ENCODE data around the gene DISC1. TPM values are rescaled to one million over a fixed set of nuclear protein-coding genes. Genes with fewer than 3 reads are reported as not detected.

DISC1 gene
- total RNA-seq, 2 experiments from 2014 or later: 3.5 to 5.0 TPM

GRCh38 chr1:231936983-231937775 lies 310.6 kb downstream of the DISC1 start:
- no peak for TF ChIP-seq CTCF (IDR thresholded peaks at IDR 0.05)
- Mint-ChIP-seq H3K27ac (no peak overlapping the region), H3K4me1 (ENCODE audit: low read depth) (no peaks in the 10 kb centered on the region), H3K27me3 (no peaks in the 10 kb centered on the region), H3K36me3 (ENCODE audit: low read depth) (peaks cover 2% of the 10 kb centered on the region), H3K4me3 (no peak overlapping the region), H3K9me3 (no peaks in the 10 kb centered on the region)
- CTCF ChIA-PET: interaction anchor here (1.9 kb wide), 1 partner anchor 70 kb away, joined by 6 read pairs; no protein-coding TSS in a partner anchor
- intact Hi-C loops (cut with micrococcal nuclease): no loop called here
- DNase-seq: no peak
- no peak for ATAC-seq
- POLR2A ChIA-PET: no interaction called here

GRCh38 chr1:231938211-231938610 lies 311.6 kb downstream of the DISC1 start:
- Mint-ChIP-seq H3K4me1 (ENCODE audit: low read depth) (no peaks in the 10 kb centered on the region), H3K36me3 (ENCODE audit: low read depth) (peaks cover 4% of the 10 kb centered on the region), H3K9me3 (peaks cover 1% of the 10 kb centered on the region), H3K4me3 (no peak overlapping the region), H3K27ac (no peak overlapping the region), H3K27me3 (no peaks in the 10 kb centered on the region)
- ChIA-PET CTCF (interaction anchor here (1.9 kb wide), 1 partner anchor 71 kb away, joined by 6 read pairs; no protein-coding TSS in a partner anchor), POLR2A (no interaction called here)
- DNase-seq: no peak
- intact Hi-C loops (cut with micrococcal nuclease): no loop called here
- ATAC-seq: no peak
- no peak for TF ChIP-seq CTCF (IDR thresholded peaks at IDR 0.05)

GRCh38 chr1:231938711-231939110 lies 312.1 kb downstream of the DISC1 start:
- DNase-seq: no peak
- ATAC-seq: no peak
- Mint-ChIP-seq H3K4me1 (ENCODE audit: low read depth) (no peaks in the 10 kb centered on the region), H3K27me3 (no peaks in the 10 kb centered on the region), H3K9me3 (peaks cover 1% of the 10 kb centered on the region), H3K4me3 (no peak overlapping the region), H3K36me3 (ENCODE audit: low read depth) (peaks cover 4% of the 10 kb centered on the region), H3K27ac (no peak overlapping the region)
- TF ChIP-seq CTCF (IDR thresholded peaks at IDR 0.05): no peak
- ChIA-PET CTCF (no interaction called here), POLR2A (no interaction called here)
- intact Hi-C loops (cut with micrococcal nuclease): no loop called here

GRCh38 chr1:231939118-231939517 lies 312.5 kb downstream of the DISC1 start:
- Mint-ChIP-seq H3K27ac (no peak overlapping the region), H3K27me3 (no peaks in the 10 kb centered on the region), H3K4me1 (ENCODE audit: low read depth) (no peaks in the 10 kb centered on the region), H3K36me3 (ENCODE audit: low read depth) (peaks cover 4% of the 10 kb centered on the region), H3K4me3 (no peak overlapping the region), H3K9me3 (peaks cover 1% of the 10 kb centered on the region)
- ATAC-seq (no peak), DNase-seq (no peak)
- no peak for TF ChIP-seq CTCF (IDR thresholded peaks at IDR 0.05)
- CTCF ChIA-PET: no interaction called here
- POLR2A ChIA-PET: interaction anchor here (0.6 kb wide), 1 partner anchor 685 kb away, joined by 3 read pairs; no protein-coding TSS in a partner anchor
- intact Hi-C loops (cut with micrococcal nuclease): no loop called here

- H3K36me3 Mint-ChIP-seq (ENCODE audit: low read depth): peaks cover 4% of the 10 kb centered on the region
- no peaks in the 10 kb centered on the region for H3K4me1 Mint-ChIP-seq (ENCODE audit: low read depth)
- no peak overlapping the region for H3K4me3 Mint-ChIP-seq
- no peaks in the 10 kb centered on the region for H3K27me3 Mint-ChIP-seq
- CTCF ChIA-PET: no interaction called here
- no peak overlapping the region for H3K27ac Mint-ChIP-seq
- TF ChIP-seq CTCF (IDR thresholded peaks at IDR 0.05): no peak
- intact Hi-C loops (cut with micrococcal nuclease): no loop called here
- peaks cover 1% of the 10 kb centered on the region for H3K9me3 Mint-ChIP-seq
- ATAC-seq (no peak), DNase-seq (no peak)
- POLR2A ChIA-PET: no interaction called here
Observed at GRCh38 chr1:231940116-231940515, 313.5 kb downstream of the DISC1 start.

All from activated CD8-positive, alpha-beta T cell treated with anti-CD3 and anti-CD28 coated beads for 36 hours (primary cell).